Muscle layer of colon (tissue), 2 donors: Measurements from ENCODE around the gene TMEM63B.

Source experiments
- H3K27ac ChIP-seq: one replicate; pipeline ENCODE4 v1.7.0; 2013; ENCODE audit warnings: low read depth, mild to moderate bottlenecking, low read length, moderate library complexity
- H3K27me3 ChIP-seq, 2 donors: one replicate each; pipeline ENCODE4 v1.7.0; 2013; ENCODE audit warnings: low read length in 2 of 2, mild to moderate bottlenecking in 2 of 2; ENCODE audit not compliant: insufficient read depth in 2 of 2, control insufficient read depth in 1 of 2
- H3K36me3 ChIP-seq: one replicate; pipeline ENCODE4 v1.7.0; 2013; ENCODE audit warnings: mild to moderate bottlenecking, low read length; ENCODE audit not compliant: insufficient read depth
- H3K4me1 ChIP-seq: one replicate; pipeline ENCODE4 v1.7.0; 2013; ENCODE audit warnings: mild to moderate bottlenecking, low read length; ENCODE audit not compliant: insufficient read depth
- H3K4me3 ChIP-seq, 2 donors: one replicate each; pipeline ENCODE4 v1.7.0; 2013; ENCODE audit warnings: low read length in 2 of 2, low read depth in 1 of 2, mild to moderate bottlenecking in 1 of 2, moderate library complexity in 1 of 2
- H3K9ac ChIP-seq: one replicate; pipeline ENCODE4 v1.7.0; 2013; ENCODE audit warnings: low read length
- H3K9me3 ChIP-seq: one replicate; pipeline ENCODE4 v1.7.0; 2013; ENCODE audit warnings: mild to moderate bottlenecking, low read length
- donor health status: abdominal sarcoma.
- donor health status: Adenocarcinoma of cecum.

The TMEM63B gene

DNA sequence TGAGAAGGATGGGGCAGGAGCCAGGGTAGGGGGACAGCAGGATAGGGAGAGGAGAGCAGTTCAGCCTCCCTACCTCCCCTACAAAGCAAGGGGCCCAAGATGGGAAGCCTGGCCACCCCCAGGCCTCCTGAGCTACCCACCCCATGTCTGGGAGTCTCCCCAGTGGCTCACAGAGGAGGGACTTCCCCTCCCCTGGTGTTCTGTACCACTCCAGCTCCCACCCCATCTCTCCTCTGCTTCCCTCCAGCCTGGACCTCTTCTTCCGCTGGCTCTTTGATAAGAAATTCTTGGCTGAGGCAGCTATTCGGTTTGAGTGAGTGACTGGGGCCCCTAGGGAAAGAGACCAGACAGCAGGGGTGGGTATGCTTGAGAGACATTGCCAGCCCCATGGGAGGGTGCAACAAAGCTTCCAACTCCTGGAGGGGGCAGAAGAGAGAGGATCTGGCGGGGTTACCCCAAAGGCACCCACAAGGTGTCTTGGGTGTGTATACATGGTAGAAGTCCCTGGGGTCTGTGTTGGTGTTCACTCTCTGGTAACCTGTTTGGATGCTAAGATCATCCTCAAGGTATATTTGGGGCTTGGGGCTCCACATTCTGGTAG lies 23.1 kb downstream of the TMEM63B start:
- H3K27ac ChIP-seq = no peak overlapping the region
- peaks cover 37% of the 10 kb centered on the region for H3K36me3 ChIP-seq
- H3K27me3 ChIP-seq = no peaks in the 10 kb centered on the region
- no peak overlapping the region for H3K4me3 ChIP-seq
- H3K4me1 ChIP-seq = no peaks in the 10 kb centered on the region
- H3K9me3 ChIP-seq = no peaks in the 10 kb centered on the region
- no peak overlapping the region for H3K9ac ChIP-seq

DNA sequence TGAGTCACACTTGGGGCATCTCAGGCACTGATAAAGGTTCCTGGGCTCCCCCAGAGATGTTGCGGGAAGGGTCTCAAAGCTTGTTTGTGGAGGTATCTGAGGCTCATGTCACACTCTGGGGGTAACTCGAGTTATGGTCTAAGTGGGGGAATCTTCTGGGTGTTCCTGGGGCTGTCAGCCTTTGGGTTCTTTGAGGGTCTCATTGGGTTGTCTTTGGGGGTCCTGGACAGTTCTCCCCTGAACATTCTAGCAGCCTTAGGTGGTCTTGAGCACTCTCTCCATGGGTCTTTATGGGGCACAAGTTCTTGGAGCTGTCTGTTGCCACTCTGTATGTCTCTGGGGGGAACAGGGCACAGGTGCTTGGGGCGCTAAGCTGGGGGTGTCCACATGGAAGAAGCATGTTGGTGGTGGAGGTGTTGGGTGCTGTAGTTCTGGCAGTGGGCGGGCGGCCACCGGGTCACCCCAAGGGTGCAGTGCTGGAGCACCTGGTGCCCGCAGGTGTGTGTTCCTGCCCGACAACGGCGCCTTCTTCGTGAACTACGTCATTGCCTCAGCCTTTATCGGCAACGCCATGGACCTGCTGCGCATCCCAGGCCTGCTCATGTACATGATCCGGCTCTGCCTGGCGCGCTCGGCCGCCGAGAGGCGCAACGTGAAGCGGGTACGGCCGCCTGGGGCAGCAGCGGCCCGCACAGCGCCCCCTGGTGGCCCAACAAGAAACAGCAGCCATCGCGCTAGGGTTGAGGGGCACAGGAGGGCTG lies 24.2 kb downstream of the TMEM63B start:
- Histone ChIP-seq H3K4me3 (no peak overlapping the region), H3K27me3 (no peaks in the 10 kb centered on the region), H3K4me1 (no peaks in the 10 kb centered on the region), H3K9ac (no peak overlapping the region), H3K9me3 (no peaks in the 10 kb centered on the region), H3K36me3 (peaks cover 37% of the 10 kb centered on the region), H3K27ac (no peak overlapping the region)

GRCh38 chr6:44152109-44152461 lies 24.7 kb downstream of the TMEM63B start:
- H3K9ac ChIP-seq = no peak overlapping the region
- no peak overlapping the region for H3K4me3 ChIP-seq
- peaks cover 32% of the 10 kb centered on the region for H3K36me3 ChIP-seq
- no peaks in the 10 kb centered on the region for H3K27me3 ChIP-seq
- H3K4me1 ChIP-seq = no peaks in the 10 kb centered on the region
- no peak overlapping the region for H3K27ac ChIP-seq
- no peaks in the 10 kb centered on the region for H3K9me3 ChIP-seq

DNA sequence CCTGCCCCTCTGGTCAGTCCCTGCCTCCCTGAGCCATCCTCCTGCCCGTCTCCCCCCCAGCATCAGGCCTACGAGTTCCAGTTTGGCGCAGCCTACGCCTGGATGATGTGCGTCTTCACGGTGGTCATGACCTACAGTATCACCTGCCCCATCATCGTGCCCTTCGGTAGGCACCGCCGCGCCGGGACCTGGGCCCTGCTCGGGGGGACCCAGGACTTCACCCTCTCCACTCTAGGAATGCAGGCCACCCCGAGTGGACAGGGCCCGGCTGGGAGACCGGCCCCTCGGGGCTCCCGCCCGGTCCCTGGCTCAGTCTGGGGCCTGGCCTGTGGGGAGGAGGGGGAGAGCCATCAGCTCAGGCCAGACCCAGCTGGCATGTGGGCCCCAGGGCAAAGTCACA lies 25.2 kb downstream of the TMEM63B start:
- H3K27ac ChIP-seq = no peak overlapping the region
- H3K9me3 ChIP-seq = no peaks in the 10 kb centered on the region
- H3K4me3 ChIP-seq = no peak overlapping the region
- H3K4me1 ChIP-seq = no peaks in the 10 kb centered on the region
- no peak overlapping the region for H3K9ac ChIP-seq
- H3K27me3 ChIP-seq = no peaks in the 10 kb centered on the region
- peaks cover 28% of the 10 kb centered on the region for H3K36me3 ChIP-seq

DNA sequence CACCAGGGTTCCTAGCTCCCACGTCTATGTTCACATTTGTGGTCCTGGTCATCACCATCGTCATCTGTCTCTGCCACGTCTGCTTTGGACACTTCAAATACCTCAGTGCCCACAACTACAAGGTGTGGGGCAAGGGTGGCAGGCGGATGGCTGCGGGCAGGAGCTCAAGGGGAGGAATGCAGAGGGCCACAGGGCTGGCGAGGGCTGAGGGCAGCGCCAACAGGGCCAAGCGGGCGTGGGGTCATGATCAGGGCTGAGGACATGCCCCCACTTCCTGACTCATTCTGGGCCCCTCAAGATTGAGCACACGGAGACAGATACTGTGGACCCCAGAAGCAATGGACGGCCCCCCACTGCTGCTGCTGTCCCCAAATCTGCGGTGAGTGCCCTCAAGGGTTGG lies 26.7 kb downstream of the TMEM63B start:
- H3K4me3 ChIP-seq = no peak overlapping the region
- no peaks in the 10 kb centered on the region for H3K4me1 ChIP-seq
- no peaks in the 10 kb centered on the region for H3K9me3 ChIP-seq
- H3K9ac ChIP-seq = no peak overlapping the region
- H3K36me3 ChIP-seq = peaks cover 14% of the 10 kb centered on the region
- H3K27ac ChIP-seq = no peak overlapping the region
- H3K27me3 ChIP-seq = no peaks in the 10 kb centered on the region

DNA sequence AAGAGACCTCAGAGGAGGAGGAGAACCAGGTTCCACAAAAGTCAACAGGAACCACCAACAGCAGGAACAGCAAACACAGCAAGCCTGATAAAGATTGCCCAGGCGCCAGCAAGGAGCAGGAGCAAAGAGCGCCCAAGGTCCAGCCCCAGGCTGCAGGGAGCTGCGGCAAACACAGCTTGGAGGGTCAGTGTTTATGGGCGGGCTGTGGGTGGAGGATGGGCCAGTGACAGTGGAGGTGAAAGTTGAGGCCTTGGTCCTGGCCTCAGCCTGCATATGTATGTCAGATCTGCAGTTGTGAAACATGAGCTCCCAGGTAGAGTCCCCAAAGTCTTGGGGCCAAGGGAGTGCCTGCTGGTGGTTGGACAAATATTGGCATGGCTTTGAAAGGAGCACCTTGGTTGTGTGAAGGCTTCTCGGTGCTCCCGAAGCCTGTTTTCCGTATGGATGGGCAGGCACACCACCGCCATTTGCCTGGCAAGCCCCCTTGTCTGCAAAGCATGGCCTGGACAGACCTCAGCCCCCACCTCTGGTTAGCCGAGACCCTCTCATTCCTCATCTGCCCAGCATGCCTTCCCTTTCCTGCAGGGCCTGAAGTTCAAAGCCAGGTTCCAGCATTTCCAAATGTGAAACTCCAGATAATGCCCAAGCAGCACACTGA lies 29.3 kb downstream of the TMEM63B start:
- H3K9ac ChIP-seq = no peak overlapping the region
- no peaks in the 10 kb centered on the region for H3K9me3 ChIP-seq
- no peaks in the 10 kb centered on the region for H3K36me3 ChIP-seq
- no peaks in the 10 kb centered on the region for H3K27me3 ChIP-seq
- no peak overlapping the region for H3K27ac ChIP-seq
- no peak overlapping the region for H3K4me3 ChIP-seq
- H3K4me1 ChIP-seq = no peaks in the 10 kb centered on the region

DNA sequence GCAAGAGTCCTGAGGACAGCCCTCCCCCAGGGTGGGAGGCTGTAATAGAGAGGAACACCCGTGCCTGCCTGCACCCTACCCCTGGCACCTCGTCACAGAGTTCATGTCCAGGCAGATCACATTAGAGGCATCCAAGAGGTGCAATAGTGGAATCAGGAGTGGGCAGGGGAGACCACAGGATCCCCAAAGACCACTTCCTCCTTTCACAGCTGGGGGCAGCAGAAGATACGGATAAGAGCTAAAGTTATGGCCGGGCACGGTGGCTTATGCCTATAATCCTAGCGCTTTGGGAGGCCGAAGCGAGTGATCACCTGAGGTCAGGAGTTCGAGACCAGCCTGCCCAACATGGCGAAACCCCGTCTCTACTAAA lies 29.8 kb downstream of the TMEM63B start:
- H3K9ac ChIP-seq = no peak overlapping the region
- H3K4me1 ChIP-seq = no peaks in the 10 kb centered on the region
- H3K27ac ChIP-seq = no peak overlapping the region

GRCh38 chr6:44158770-44159228 lies 31.4 kb downstream of the TMEM63B start, which contains the start of gene CAPN11:
Gene CAPN11 (plus strand): TSS chr6:44158820. CDS start chr6:44158849, 29 bp downstream.
- Histone ChIP-seq H3K27me3 (no peaks in the 10 kb centered on the region), H3K4me3 (no peak within 1 kb of the TSS), H3K4me1 (no peaks in the 10 kb centered on the region), H3K27ac (no peak within 1 kb of the TSS), H3K9me3 (no peaks in the 10 kb centered on the region), H3K36me3 (no peaks in the 10 kb centered on the region), H3K9ac (no peak within 1 kb of the TSS)

More for the DNA sequence above, 29.8 kb downstream of the TMEM63B start:
- H3K36me3 ChIP-seq = no peaks in the 10 kb centered on the region
- no peaks in the 10 kb centered on the region for H3K9me3 ChIP-seq
- H3K4me3 ChIP-seq = no peak overlapping the region
- no peaks in the 10 kb centered on the region for H3K27me3 ChIP-seq

DNA sequence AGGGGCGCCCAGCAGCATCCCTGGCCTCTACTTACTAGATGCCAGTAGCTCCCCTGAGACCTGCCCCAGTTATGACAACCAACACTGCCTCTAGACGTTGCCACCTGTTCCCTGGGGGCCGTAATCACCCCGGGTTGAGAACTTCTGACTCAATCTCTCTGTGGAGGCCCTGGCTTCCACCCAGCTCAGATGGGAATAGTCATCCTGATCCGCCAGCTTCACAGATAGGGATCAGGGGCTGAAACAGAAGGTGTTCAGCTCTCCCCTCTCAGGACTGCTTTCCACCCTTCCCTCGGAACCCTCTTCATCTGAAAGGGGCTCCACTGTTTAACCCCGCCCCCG lies 34.6 kb downstream of the TMEM63B start:
- H3K27me3 ChIP-seq = no peaks in the 10 kb centered on the region
- no peak overlapping the region for H3K9ac ChIP-seq
- H3K4me3 ChIP-seq = no peak overlapping the region
- H3K4me1 ChIP-seq = no peaks in the 10 kb centered on the region
- H3K36me3 ChIP-seq = no peaks in the 10 kb centered on the region
- H3K27ac ChIP-seq = no peak overlapping the region
- no peaks in the 10 kb centered on the region for H3K9me3 ChIP-seq

DNA sequence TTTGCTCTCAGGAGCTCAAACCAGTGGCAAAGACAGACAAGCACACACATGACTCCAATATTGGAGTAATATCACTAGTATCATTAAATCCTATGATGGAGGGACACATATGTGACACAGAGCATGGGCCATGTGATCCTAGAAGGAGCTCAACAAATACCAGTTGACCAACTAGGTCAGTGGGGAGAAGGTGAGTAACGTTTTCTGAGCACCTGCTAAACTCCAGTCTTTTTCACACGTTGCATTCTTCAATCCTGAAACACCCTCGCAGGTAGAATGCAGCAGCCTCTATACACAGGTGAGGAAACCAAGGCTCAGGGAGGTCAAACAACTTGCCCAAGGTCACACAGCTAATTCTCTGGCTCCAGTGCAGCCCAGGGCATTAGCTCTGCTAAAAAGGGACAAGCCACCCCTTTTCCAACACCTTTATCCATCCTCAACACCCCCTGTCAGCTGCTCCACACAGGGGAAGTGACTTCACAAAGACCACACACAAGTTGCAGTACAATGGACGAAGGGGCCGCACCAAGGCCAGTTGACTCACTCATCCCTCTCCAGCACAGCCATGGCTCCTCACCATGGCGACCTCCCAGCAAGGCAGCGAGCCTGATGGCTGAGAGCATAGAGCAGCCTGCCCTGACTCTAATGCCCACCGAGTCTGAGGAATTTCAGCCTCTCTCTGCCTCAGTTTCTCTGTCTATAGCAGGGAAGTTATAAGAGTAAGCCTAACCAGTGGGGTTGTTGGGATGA lies 35.7 kb downstream of the TMEM63B start:
- no peak overlapping the region for H3K4me3 ChIP-seq
- H3K9me3 ChIP-seq = no peaks in the 10 kb centered on the region
- H3K27me3 ChIP-seq = no peaks in the 10 kb centered on the region
- no peaks in the 10 kb centered on the region for H3K36me3 ChIP-seq
- H3K9ac ChIP-seq = no peak overlapping the region
- H3K27ac ChIP-seq = no peak overlapping the region
- no peaks in the 10 kb centered on the region for H3K4me1 ChIP-seq

DNA sequence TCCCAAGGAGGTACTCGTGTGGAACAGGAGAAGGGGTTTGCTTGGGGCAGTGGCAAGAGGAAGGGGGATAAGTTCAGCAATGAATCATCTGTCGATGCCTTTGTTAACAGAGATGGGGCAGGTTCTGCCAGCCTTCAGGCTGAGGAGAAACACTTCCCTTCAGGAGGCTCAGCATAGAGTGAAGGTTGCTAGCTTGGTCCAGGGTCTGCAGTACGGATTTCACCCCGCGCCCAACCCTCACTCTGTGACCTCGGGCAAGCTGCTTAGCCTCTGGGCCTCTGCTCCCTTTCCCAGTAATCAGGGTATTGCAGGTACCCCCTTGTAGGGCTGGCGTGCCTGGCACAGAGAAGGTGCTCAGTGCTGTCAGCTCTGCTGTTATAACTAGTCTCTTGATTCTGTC lies 38.8 kb downstream of the TMEM63B start:
- Histone ChIP-seq H3K4me3 (no peak overlapping the region), H3K4me1 (no peaks in the 10 kb centered on the region), H3K36me3 (no peaks in the 10 kb centered on the region), H3K9me3 (no peaks in the 10 kb centered on the region), H3K9ac (no peak overlapping the region), H3K27ac (no peak overlapping the region), H3K27me3 (no peaks in the 10 kb centered on the region)
